Sciatic nerve (tissue), 2 donors: ENCODE data around the gene MSLN. TPM values are rescaled to one million over a fixed set of nuclear protein-coding genes. Genes with fewer than 3 reads are reported as not detected.
"Not testable (repeated sequence)": the region's sequence is repeated elsewhere in the genome, so short reads cannot be mapped to it uniquely, and the experiment has no call there.

Experiments used
- ATAC-seq: fragments of 200-7000 bp; cut with Tn5 transposase; one replicate; pipeline ENCODE4 v1.9.1; 2020; ENCODE audit warnings: mild to moderate bottlenecking, moderate library complexity
- DNase-seq: peaks from one replicate; pipeline ENCODE4 v3.0.0-alpha.2; 2020; ENCODE audit warnings: low spot score
- intact Hi-C: fragments of 100-400 bp; cut with DNase I; formaldehyde crosslinking; loops from one replicate; pipeline ENCODE4 v1.14.2; 2022
- total RNA-seq: library from RNA; stranded (reverse); fragmentation: NEBNext Ultra II Directional; extraction: Animal tissue kit (Norgen Biotek cat#: 25700); gene quantifications from one replicate; pipeline ENCODE4 v1.2.1, GENCODE V29; 2021
- donor health status: DM: no; HTN: no; CAD: no.
- donor health status: DM: no; HTN: no; CAD: no.

MSLN gene
- total RNA-seq = 2.9 TPM

GRCh38 chr16:760545-761343, at the start of gene MSLN:
Gene MSLN, plus strand, starts transcription at chr16:760734. Its CDS starts 1,947 bp downstream, at chr16:762681.
- ATAC-seq = no peak

GRCh38 chr16:711084-711483, 49.5 kb upstream of the MSLN start:
- intact Hi-C loops = loop anchor here (2.0 kb wide), 1 partner anchor 74 kb away; no protein-coding TSS in a partner anchor
- ATAC-seq (no peak), DNase-seq (no peak)

More at GRCh38 chr16:760545-761343, at the start of gene MSLN:
- DNase-seq = no peak
- intact Hi-C loops = no loop called here

- intact Hi-C loops = loop anchor here (2.0 kb wide), 1 partner anchor 73 kb away; no protein-coding TSS in a partner anchor
- DNase-seq (peak; percentile 90), ATAC-seq (peak; percentile 67)
Observed at GRCh38 chr16:711548-712320, 48.8 kb upstream of the MSLN start.

GRCh38 chr16:712740-713250, 47.7 kb upstream of the MSLN start:
- intact Hi-C loops, DNase-seq, ATAC-seq: not testable (repeated sequence)

- DNase-seq = no peak
- intact Hi-C loops = no loop called here
- no peak for ATAC-seq
Observed at GRCh38 chr16:714079-714478, 46.5 kb upstream of the MSLN start.

GRCh38 chr16:714558-715476, 45.7 kb upstream of the MSLN start, which contains the start of gene METRN:
Gene METRN, plus strand, starts transcription at chr16:715118. Its CDS starts 172 bp downstream, at chr16:715290.
- ATAC-seq (peak; percentile 91), DNase-seq (peak; percentile 96)
- intact Hi-C loops = no loop called here

- intact Hi-C loops = no loop called here
- no peak for ATAC-seq
- no peak for DNase-seq
Observed at GRCh38 chr16:715477-716199, 44.9 kb upstream of the MSLN start.

GRCh38 chr16:716200-716568, 44.4 kb upstream of the MSLN start:
- peak; percentile 36 for ATAC-seq
- intact Hi-C loops = no loop called here
- DNase-seq = peak; percentile 86

- intact Hi-C loops = no loop called here
- ATAC-seq = no peak
- DNase-seq = no peak
Observed at GRCh38 chr16:716768-717325, 43.7 kb upstream of the MSLN start.

GRCh38 chr16:717450-718245, 42.9 kb upstream of the MSLN start:
- intact Hi-C loops = no loop called here
- no peak for DNase-seq

GRCh38 chr16:718389-718788, 42.1 kb upstream of the MSLN start:
- intact Hi-C loops = no loop called here
- ATAC-seq = no peak
- DNase-seq = no peak

More at GRCh38 chr16:717450-718245, 42.9 kb upstream of the MSLN start:
- no peak for ATAC-seq

- ATAC-seq (no peak), DNase-seq (no peak)
- intact Hi-C loops = no loop called here
Observed at GRCh38 chr16:718922-719321, 41.6 kb upstream of the MSLN start.

GRCh38 chr16:719815-720446, 40.6 kb upstream of the MSLN start:
- ATAC-seq (peak; percentile 4), DNase-seq (no peak)
- intact Hi-C loops = no loop called here

- ATAC-seq = peak; percentile 44
Observed at GRCh38 chr16:720447-720989, 40.0 kb upstream of the MSLN start.

GRCh38 chr16:720990-721764, 39.4 kb upstream of the MSLN start, which contains the start of gene ANTKMT:
Gene ANTKMT, plus strand, starts transcription at chr16:721146. Its CDS starts 129 bp downstream, at chr16:721275.
- DNase-seq (peak; percentile 86), ATAC-seq (peak; percentile 65)
- intact Hi-C loops = no loop called here

More at GRCh38 chr16:720447-720989, 40.0 kb upstream of the MSLN start:
- peak; percentile 78 for DNase-seq
- intact Hi-C loops = no loop called here
